Cerebellar nuclear complex (tissue), 1 donor: ENCODE results near the gene DNAJC7.

Experiments
- DNase-seq, 2 experiments: peaks; one replicate each; lab custom pipeline; 2025; lab: John Stamatoyannopoulos, UW

DNAJC7 gene, protein sequence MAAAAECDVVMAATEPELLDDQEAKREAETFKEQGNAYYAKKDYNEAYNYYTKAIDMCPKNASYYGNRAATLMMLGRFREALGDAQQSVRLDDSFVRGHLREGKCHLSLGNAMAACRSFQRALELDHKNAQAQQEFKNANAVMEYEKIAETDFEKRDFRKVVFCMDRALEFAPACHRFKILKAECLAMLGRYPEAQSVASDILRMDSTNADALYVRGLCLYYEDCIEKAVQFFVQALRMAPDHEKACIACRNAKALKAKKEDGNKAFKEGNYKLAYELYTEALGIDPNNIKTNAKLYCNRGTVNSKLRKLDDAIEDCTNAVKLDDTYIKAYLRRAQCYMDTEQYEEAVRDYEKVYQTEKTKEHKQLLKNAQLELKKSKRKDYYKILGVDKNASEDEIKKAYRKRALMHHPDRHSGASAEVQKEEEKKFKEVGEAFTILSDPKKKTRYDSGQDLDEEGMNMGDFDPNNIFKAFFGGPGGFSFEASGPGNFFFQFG

DNA sequence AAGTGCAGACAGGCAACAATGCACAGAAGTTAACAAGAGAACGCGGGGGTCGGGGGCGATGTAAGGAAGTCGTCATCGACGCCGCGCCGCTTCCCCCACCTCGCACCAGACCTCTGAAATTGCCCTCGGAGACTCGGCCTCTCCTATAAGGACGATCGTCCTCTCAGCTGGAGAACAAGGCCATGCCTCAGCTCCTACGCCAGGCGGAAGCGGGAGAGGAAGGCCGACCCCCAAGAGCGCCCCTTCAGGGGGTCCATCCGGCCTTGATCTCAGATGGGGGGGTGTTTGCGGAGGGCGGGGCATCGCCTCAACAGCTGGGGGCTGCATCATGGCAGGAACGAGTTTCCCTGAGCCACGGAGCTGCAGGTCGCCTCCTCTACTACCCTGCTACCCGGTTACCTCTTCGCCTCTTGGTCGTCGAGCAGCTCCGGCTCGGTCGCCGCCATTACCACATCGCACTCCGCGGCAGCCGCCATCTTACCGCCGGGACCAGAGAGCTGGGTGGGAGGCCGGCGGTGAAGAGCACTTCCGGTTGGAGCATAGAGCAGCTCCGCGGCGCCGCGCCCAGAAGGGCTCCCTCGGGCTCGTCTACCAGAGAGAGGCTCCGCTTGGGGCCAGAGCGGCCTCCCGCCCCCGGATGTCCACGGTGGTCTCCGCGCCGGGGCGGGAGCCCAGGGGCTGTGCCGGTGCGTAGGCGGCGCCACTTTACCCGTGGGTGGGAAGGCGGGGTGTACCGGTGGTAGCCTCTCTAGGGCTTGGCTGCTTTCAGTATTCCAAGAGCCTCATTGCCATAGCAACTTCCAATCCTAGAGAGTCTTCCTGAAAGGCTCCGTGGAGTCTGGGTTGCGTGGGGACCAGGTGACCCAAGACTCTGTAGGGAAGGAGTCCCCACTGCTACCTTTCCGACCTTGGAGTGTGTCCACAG, at the start of gene DNAJC7:
Gene DNAJC7, minus strand, starts transcription at position 499 of the 925 bp plus-strand sequence. Its CDS starts 23 bp downstream, at position 476.
- peak in 1 of 2 experiments; percentile 64 for DNase-seq

DNA sequence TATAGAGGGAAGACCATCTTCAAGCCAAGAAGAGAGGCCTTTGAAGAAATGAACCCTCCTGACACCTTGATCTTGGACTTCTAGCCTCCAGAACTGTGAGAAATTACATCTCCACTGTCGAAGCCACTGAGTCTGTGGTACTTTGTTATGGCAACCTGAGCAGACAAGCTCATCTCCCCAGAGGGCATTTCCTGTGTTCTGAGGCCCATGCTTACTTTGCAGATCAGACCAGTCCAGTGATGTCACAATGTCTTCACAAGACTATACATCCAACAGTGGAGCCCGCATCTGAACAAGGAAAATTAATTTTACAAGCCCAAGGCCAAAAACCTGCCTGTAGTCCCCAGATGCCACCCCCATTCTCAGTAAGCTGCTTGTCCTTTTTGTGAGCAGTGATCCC, 48.0 kb upstream of the DNAJC7 start:
- no peak for DNase-seq

DNA sequence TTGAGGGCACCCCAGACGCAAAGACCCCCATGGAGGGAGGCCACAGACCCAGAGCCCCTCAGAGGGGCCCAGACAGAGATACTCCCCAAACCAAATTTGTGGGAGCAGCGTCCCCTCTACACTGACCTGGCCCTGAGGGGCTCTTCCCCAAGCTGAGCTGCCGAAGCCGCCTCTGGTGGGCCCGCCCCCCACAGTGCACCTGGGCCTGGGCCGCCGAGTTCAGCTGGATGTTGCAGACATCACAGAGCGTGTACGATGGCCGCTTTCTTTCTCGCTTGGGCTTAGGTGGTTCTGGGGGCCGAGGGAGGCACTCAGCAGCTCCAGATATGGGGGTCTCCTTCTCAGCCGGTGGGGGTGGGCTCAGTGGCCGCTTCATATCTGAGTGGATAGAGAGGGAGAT, 45.4 kb upstream of the DNAJC7 start:
- no peak for DNase-seq

DNA sequence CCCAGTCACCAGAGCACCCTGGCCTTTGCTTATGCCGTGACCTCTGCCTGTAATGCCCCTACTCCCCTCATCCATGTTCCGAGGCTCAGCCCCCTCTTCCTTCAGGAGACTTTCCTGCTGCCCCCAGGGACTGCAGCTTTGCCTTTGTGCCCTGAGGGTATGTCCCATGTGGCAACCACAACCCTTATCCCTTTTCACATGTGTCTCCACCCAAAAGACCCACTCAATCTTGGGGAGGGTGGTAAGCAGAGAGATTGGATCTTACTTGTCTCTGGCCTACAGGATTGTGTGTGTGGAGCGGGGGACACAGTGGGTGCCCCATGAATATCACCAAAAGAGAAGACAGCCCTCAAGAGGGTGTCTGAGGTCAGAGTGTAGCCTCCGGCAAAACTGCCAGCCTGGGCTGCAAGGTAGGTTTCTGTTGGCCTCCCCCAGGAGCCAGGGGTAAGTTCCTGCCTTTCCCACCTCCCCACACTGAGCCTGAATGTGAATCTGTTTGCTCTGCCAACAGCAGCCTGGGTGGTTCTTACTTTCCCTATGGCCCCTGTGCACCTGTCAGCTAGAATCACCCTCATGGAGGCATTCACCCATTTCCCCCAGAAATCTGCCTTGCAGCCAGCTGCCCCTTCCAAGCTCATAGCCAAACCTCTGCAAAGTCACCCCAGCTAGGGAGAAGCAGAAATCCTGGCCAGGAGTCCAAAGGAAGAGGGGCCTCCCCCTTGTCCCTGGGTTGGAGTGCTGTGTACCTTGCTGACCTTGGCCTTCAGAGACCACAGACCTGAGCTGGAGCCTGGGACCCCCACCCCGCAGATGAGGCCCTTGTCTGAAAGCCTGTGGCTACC, 44.6 kb upstream of the DNAJC7 start:
- no peak for DNase-seq

DNA sequence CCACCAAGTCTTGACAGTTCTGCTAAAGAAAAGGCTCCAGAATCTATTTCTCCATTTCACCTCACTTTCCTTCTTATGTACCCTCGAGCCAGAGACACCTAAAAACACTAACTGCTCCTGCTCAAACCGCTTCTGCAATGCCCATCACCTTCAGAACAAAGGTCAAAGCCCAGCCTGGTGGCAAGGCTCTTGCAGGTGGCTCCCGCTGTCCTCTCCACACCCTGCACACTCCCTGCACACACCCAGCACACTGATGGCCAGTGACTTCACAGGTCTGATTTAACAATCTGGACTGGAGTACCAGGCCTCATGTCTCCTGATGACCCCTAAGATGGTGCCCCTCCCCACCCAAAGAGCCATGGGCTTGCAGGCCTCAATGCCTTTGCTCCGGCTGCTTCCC, 43.0 kb upstream of the DNAJC7 start:
- DNase-seq = no peak

DNA sequence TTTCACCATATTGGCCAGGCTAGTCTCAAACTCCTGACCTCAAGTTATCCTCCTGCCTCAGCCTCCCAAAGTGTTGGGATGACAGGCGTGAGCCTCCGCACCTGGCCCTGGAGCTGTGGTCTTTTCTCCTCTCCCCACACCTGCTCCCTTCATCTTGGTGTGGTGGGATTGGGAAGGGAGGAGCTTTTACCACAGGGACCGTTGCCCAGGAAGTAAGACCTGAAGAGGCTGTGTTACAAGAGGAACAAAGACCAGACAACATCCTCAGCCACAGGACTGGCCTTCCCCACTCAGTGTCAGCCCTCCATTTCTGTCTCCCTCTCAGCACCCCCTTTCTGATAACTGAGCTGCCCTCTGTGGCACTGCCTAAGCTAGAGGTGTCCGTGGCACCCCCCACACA, 42.6 kb upstream of the DNAJC7 start:
- DNase-seq = no peak

DNA sequence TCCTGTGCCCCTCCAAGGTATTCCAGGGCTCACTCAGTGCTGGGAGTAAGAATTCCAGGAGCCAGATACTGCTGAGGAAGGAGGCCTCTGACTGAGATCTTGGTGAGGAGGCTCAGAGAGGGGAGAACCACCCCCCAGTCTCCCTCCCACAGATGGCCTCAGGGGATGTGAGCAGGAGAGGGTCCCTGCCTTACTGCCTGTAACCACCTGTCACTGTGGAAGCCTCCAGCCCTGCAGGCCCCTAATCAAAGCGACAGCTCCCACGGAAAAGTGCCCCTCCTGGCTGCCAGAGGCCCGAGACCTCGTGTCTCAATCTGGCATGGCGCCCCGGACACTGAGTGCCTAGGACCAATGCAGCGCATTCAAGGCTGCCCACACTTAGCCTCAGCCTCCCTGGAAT, 40.8 kb upstream of the DNAJC7 start:
- DNase-seq = no peak

DNA sequence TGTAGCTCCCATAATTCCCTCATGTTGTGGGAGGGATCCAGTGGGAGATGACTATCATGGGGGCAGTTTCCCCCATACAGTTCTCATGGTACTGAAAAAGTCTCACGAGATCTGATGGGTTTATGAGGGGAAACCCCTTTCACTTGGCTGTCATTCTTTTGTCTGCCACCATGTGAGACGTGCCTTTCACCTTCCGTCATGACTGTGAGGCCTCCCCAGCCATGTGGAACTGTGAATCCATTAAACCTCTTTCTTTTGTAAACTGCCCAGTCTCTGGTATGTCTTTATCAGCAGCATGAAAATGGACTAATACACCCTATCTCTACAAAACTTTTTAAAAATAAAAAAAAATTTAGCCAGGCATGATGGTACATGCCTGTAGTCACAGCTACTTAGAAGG, 39.4 kb upstream of the DNAJC7 start:
- DNase-seq = no peak

DNA sequence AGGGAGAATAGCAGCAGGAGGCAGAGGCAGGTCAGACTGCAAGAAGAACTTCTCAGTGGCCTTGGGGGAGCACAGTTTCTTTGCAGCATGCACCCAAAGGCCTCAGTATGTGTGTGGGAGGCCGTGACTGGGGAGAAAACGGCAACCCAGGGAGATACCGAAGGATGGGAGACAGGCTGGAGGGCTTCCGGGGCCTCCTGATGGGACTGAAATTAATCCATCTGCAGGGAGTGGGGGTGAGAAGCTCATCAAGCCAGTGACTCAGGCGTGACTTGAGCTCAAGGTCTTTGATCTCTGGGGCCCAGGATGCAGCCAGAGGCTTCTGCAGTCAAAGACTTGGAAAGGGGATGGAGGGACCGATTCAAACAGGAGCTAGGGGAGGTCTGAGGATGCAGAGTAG, 38.3 kb upstream of the DNAJC7 start:
- DNase-seq = no peak

DNA sequence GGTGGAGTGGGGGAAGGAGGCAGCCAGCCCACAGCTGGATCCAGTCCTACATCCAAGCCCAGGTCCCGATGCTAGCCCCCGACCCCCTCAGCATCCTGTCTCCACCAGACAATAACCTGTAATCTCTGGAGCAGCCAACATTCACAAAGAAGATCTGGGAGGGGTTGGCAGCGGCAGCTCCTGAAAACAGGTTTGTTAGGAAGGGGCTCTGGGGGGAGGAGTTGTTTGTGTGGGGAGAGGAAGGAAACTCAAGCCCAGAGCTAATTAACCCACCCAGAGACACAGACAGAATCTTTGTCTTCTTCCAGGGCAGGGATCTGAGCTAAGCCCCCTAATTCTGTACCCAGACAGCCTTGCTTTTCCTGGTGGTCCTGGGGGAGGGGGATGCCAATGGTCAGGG, 37.8 kb upstream of the DNAJC7 start:
- no peak for DNase-seq

DNA sequence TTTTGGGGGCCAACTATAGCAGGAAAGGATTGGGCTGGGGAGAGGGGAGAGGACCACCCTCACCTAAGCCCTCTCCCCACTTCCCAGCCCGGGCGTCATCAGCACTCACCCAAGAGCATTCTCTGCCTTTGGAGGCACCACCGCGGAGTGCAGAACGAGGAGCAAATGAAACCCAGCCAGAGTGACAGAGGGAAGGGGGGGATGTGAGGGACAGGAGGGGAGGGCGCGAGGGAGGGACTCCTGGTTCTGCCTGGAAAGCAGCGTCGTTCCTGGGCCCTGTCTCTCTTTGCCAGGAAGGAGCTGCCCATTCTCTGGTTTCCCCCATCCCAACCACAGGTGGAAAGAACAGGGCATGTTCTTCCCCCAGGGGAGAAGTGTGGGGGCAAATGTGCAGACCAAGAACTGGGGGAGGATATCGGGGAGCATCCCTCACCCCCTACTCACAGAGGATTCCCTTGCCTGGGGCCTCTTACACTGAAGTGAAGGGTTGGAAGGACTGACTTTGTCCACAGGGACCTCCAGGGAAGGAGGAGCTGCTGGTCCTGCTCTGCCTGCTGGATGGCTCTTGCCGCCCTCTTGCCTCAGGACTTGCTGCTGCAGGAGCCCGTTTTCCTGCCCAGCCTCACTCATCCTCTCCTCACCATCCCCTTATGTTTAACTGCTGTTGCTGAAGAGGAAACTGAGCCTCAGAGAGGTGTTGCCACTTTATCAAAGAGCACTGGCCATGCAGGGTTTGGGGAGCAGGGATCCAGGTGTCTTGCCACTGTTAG, 36.7 kb upstream of the DNAJC7 start:
- DNase-seq = no peak

DNA sequence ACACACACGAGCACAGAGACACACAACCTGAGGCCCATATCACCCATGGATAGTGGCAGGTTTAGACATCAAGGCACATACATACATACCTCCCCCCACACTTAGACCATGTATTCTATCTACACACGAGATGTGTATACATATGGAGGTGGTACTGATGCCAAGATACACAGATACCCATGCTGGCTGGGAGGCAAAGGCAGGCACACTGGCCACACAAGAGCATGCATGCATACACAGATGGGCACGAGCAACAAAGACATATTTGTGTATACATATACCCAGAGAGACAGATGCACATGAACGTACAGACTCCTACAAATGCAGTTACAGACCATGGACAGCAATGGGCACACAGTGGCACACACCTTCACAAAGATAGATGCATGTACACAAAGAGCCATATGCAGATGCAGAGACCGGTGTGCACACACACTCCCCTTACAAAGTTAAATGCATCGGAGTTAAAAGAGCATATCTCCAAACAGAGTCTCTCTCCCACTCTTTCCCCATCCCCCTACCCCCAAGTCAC, 35.2 kb upstream of the DNAJC7 start:
- DNase-seq = no peak

DNA sequence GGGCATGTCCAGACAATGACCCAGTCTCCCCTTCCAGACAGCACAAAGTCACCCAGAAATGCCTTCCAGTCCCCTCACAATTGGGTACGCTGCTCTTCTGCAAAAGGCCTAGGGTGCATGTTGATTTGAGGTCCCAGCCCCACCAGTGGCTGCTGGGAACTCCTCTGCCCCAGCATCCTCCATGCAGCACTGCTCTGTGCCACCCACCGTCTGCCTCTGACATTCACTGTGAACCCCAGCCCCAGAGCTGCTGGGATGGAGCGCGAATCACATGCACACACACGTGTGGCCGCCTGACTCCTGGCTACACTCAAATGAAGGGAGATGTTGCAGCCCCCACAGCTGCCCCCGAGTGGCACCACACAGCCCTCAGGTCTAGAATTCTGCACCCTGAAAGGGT, 34.4 kb upstream of the DNAJC7 start:
- DNase-seq = no peak

DNA sequence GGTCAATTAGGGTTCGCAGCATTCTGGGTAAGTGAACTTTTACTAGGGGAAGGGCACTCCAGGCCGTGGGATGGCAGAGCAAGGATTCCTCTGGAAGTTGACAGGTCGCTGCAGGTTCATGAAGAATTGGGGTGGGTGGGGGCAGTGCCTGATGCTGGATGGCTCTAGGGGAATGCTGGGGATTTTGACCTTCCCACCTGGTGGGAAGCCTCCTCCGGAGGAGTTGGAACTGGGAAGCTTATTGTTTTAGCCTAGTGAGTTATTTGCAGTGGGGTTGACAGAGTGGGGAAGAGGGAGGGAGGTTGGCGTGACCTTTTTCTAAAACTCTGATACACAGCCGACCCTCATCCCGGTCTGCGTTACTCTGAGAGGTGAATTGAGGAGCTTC, 33.8 kb upstream of the DNAJC7 start:
- DNase-seq = no peak

DNA sequence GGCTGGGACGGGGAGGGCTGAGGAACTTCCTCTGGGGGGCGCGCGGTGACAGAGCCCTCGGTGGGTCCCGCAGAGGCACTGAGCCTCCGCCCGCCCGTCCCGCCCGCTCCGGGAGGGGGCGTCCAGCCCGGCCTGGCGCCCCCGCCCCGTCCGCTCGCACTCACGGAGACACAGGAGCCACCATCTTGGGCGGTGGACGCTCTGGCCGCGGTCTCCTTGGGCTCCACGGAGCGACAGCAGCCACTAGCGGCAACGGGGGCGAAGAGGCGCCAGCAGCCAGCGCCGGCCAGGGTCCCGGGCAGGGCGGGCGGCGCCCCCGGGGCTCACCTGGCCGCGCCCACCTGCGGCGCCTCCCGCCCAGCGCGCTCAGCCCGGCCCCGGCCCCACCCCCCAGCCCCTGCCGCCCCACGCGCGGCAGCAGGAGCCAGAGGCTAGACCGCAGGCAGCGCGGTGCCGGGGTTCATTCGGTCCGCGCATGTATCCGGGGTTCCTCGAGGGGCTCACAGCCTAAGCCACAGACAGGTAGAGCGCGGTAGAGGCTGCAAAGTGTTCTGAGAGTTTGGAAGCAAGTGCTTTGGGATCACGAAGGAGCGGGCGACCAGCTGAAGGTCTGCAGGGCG, 33.3 kb upstream of the DNAJC7 start, which contains the start of gene C17orf113:
Gene C17orf113, minus strand, starts transcription at position 209 of the 620 bp plus-strand sequence. CDS start 7,225 bp downstream, outside the sequence.
- DNase-seq = peak in 1 of 2 experiments; percentile 8

DNA sequence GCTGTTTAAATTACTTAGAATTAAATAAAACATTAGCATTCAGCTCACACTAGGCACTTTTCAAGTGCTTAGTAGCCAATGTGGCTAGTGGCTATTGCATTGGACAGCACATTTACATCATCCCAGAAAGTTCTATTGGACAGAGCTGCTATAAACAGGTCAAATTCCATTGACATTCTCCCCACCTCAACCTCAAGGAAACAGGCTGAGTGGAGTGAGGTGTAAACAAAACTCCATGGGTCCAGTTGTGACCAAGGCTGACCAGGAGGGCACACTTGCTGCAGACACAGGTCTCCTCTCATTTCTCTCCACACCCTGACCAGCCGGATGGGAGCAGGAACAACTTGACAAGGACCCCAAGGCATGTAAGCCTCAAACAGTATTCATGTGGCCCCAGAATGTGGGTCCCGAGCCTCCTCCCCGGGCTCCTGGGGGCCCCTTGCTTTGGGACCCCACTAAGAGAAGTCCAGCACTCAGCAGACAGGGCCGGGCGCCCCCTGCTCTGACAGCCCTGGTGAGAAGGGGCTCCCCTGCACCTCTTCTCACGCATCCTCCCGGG, 32.7 kb upstream of the DNAJC7 start:
- DNase-seq = no peak

DNA sequence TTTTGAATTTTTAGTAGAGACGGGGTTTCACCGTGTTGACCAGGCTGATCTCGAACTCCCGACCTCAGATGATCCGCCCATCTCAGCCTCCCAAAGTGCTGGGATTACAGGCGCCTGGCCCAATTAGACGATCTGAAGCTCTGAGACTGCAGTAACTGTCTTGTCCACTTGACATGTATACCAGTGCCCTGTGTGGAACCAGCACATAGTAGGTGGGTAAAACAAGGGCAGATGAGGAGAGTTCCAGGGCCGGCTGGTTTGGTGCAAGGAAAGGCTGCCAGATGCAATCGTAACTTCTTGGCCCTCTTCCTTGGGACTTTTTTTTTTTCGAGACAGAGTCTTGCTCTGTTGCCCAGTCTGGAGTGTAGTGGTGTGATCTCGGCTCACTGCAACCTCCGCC, 30.1 kb upstream of the DNAJC7 start:
- DNase-seq = no peak

DNA sequence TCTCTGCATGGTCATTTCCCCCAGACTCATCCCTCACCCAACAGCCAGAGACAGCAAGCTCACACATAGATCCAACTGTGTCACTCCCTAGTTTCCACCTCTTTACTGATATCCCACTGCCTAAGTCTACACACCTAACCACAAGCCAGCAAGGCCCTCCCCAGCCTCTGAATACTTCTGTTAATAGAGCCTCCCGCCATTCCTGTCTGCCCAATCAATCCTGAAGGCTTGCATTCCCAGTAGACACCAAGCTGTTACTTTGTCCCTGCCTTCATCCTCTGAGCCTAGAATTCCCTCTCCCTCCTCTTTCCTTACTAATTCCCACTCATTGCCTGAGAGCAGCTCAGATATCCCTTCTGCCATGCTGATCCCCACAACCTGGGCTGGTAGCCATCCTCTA, 28.5 kb upstream of the DNAJC7 start:
- no peak for DNase-seq

DNA sequence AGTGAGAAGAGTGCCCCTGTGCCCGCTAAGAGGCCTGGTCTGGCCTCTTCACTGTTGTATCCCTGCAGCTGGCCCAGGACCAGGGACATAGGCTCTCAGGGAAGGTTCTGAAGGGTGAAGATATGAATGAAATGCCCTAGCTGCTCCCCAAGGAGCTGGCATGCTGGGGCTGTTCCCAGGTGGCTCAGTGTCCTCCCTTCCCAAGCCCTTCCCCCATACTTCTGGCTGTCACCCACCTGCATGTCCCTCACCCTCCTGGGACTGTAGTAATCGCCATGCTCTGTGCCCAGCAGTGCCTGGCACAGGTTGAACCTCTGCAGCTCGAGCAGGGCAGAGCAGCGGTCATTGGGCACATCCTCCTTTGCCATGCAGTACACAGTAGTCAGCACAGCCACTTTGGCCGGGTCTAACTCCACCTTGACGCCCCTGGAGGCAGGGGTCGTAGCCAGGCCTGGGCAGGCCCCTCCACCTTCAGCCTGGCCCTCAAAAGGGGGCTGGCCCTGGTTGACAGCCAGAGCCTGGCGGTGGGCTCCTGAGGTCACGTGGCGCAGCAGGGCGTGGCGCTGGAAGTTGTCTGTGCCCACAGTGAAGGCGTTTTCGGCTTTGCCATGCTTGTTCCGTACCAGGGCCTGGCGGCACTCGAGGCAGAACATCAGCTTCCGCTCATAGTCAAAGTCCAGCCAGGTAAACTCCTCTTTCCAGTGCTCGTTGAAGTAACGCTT, 25.5 kb upstream of the DNAJC7 start:
- no peak for DNase-seq
